ENCODE measurements around the gene MACROD1. TPM values are rescaled to one million over a fixed set of nuclear protein-coding genes. Genes with fewer than 3 reads are reported as not detected.

MACROD1 gene
- total and polyA plus RNA-seq, 2 experiments from 2014 or later = 21.2 to 403 TPM

DNA sequence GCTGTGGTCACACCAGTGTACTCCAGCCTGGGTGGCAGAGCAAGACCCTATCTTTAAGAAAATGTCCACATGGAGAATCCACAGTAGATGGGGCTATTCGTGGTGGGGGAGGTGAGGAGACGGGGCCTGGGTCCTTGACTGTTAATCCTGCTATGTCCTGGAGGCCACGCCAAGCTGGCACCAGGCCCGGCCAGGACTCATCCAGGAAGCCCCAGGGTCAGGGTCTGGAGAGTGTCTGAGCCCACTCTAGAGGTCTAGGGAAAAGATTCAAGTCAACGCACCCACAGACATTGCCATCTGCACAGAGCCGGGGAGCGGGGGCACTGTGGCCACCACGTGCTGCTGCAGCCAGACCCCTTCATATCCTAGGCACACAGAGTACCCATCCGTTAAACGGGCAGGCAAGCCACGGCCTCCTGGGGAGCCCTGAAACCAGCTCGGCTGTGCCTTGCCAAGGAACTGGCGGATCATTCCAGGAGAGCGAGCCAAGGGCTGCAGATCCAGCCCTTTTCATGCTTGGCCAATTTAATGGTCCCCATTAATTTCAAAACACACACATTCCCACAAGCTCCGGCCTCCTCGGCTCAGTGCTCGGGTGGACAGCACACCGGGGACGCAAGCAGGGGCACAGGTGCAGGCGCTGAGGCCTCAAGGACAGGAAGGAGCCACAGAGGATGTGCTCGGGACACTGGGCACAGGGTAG, 24.7 kb downstream of the MACROD1 start:
- Histone ChIP-seq H3K27me3 (replicated peaks; ENCODE audit: insufficient read depth) (no peaks in the 10 kb centered on the region), H3K4me2 (ENCODE audit: unreplicated experiment) (no peak overlapping the region), H3K9ac (no peak overlapping the region), H3K27ac (no peak overlapping the region), H4K20me1 (ENCODE audit: insufficient read depth) (no peaks in the 10 kb centered on the region), H3F3A (ENCODE audit: insufficient read depth) (no peaks in the 10 kb centered on the region), H3K4me3 (no peak overlapping the region), H3K4me1 (ENCODE audit: insufficient read depth) (no peaks in the 10 kb centered on the region), H3K9me3 (ENCODE audit: low read depth) (no peaks in the 10 kb centered on the region), H2AFZ (no peak overlapping the region), H3K36me3 (ENCODE audit: low read depth) (no peaks in the 10 kb centered on the region), H3K9me2 (ENCODE audit: insufficient read depth) (no peaks in the 10 kb centered on the region), H3K79me2 (ENCODE audit: insufficient read depth) (no peaks in the 10 kb centered on the region)
- TF ChIP-seq EZH2 (IDR thresholded peaks at IDR 0.05; ENCODE audit: insufficient read depth, poor library complexity, severe bottlenecking) (no peak), EZH2phosphoT487 (IDR thresholded peaks at IDR 0.05; ENCODE audit: insufficient read depth, low read depth) (no peak)
- WGBS, 2 experiments (ENCODE audit: low coverage in 1 of 2, low lambda C conversion rate in 2 of 2, missing lambda C conversion rate in 2 of 2) = 63 to 65% methylated on average over 21 of the region's 21 CpGs
- in situ Hi-C loops (cut with MboI) = loop anchor here (10.0 kb wide), 1 partner anchor 136 kb away; no protein-coding TSS in a partner anchor
- no peak for DNase-seq

GRCh38 chr11:64140082-64140481, 25.8 kb downstream of the MACROD1 start:
- no peak for TF ChIP-seq EZH2phosphoT487 (IDR thresholded peaks at IDR 0.05; ENCODE audit: insufficient read depth, low read depth)
- TF ChIP-seq EZH2 (IDR thresholded peaks at IDR 0.05; ENCODE audit: insufficient read depth, poor library complexity, severe bottlenecking) = no peak
- Histone ChIP-seq H3K9me2 (ENCODE audit: insufficient read depth) (no peaks in the 10 kb centered on the region), H3F3A (ENCODE audit: insufficient read depth) (no peaks in the 10 kb centered on the region), H4K20me1 (ENCODE audit: insufficient read depth) (no peaks in the 10 kb centered on the region), H3K27ac (no peak overlapping the region), H3K4me2 (ENCODE audit: unreplicated experiment) (no peak overlapping the region), H3K36me3 (ENCODE audit: low read depth) (no peaks in the 10 kb centered on the region), H3K27me3 (replicated peaks; ENCODE audit: insufficient read depth) (no peaks in the 10 kb centered on the region), H3K4me3 (no peak overlapping the region), H2AFZ (no peak overlapping the region), H3K9ac (no peak overlapping the region), H3K4me1 (ENCODE audit: insufficient read depth) (no peaks in the 10 kb centered on the region), H3K9me3 (ENCODE audit: low read depth) (no peaks in the 10 kb centered on the region), H3K79me2 (ENCODE audit: insufficient read depth) (no peaks in the 10 kb centered on the region)
- in situ Hi-C loops (cut with MboI) = loop anchor here (10.0 kb wide), 1 partner anchor 135 kb away; no protein-coding TSS in a partner anchor
- no peak for DNase-seq
- WGBS, 2 experiments (ENCODE audit: low coverage in 1 of 2, low lambda C conversion rate in 2 of 2, missing lambda C conversion rate in 2 of 2) = 94 to 95% methylated on average over 7 to 8 of the region's 8 CpGs

DNA sequence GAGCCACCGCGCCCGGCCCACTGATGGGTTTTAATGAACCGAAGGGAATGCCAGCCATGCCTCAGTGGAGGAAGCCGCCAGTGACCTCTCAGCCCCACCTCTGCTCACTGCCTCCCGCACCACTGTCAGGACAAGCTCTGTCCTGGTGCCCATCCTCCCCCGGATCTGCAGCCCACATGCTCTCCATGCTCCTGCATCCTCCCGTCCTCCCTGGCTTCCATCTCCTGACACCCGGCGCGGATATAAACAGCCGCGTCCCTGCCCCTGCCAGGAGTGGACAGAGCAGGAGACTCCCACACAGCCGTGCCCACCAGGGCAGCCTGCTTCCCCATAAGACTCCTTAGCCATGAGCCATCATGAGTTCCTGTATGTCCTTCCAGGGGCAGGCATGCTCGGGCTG, 26.9 kb downstream of the MACROD1 start:
- Histone ChIP-seq H3K9me3 (ENCODE audit: low read depth) (no peaks in the 10 kb centered on the region), H4K20me1 (ENCODE audit: insufficient read depth) (no peaks in the 10 kb centered on the region), H3K27me3 (replicated peaks; ENCODE audit: insufficient read depth) (no peaks in the 10 kb centered on the region), H3K9ac (no peak overlapping the region), H3K27ac (no peak overlapping the region), H3K79me2 (ENCODE audit: insufficient read depth) (no peaks in the 10 kb centered on the region), H3F3A (ENCODE audit: insufficient read depth) (no peaks in the 10 kb centered on the region), H3K4me2 (ENCODE audit: unreplicated experiment) (no peak overlapping the region), H3K36me3 (ENCODE audit: low read depth) (no peaks in the 10 kb centered on the region), H3K4me3 (no peak overlapping the region), H3K9me2 (ENCODE audit: insufficient read depth) (no peaks in the 10 kb centered on the region), H2AFZ (no peak overlapping the region), H3K4me1 (ENCODE audit: insufficient read depth) (no peaks in the 10 kb centered on the region)
- DNase-seq = no peak
- 86 to 91% methylated on average over 15 of the region's 15 CpGs for WGBS, 2 experiments (ENCODE audit: low coverage in 1 of 2, low lambda C conversion rate in 2 of 2, missing lambda C conversion rate in 2 of 2)
- in situ Hi-C loops (cut with MboI) = no loop called here
- TF ChIP-seq EZH2phosphoT487 (IDR thresholded peaks at IDR 0.05; ENCODE audit: insufficient read depth, low read depth) = no peak
- TF ChIP-seq EZH2 (IDR thresholded peaks at IDR 0.05; ENCODE audit: insufficient read depth, poor library complexity, severe bottlenecking) = no peak

DNA sequence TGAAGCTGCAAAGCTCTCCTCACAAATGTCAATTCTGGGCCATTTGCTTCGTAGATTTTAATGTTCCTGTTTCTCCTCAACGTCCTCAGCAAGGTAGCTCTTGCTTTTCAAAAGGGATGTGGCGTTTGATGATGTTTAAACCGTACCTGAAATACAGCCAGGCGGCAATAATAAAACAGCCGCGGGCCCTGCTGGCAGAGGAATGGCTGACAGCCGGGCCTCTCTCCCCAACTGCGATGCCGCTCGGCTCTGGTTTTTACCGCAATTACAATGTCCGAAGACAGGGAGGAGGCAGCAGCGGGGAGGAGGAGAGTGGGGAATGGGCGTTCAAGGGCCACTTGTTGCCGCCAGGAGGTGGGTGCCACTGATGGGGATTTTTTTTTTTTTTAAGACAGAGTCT, 27.5 kb downstream of the MACROD1 start:
- Histone ChIP-seq H4K20me1 (ENCODE audit: insufficient read depth) (no peaks in the 10 kb centered on the region), H3K4me3 (no peak overlapping the region), H3K27ac (no peak overlapping the region), H2AFZ (no peak overlapping the region), H3K27me3 (replicated peaks; ENCODE audit: insufficient read depth) (no peaks in the 10 kb centered on the region), H3K4me1 (ENCODE audit: insufficient read depth) (no peaks in the 10 kb centered on the region), H3K4me2 (ENCODE audit: unreplicated experiment) (no peak overlapping the region), H3K36me3 (ENCODE audit: low read depth) (no peaks in the 10 kb centered on the region), H3K79me2 (ENCODE audit: insufficient read depth) (no peaks in the 10 kb centered on the region), H3F3A (ENCODE audit: insufficient read depth) (no peaks in the 10 kb centered on the region), H3K9me2 (ENCODE audit: insufficient read depth) (no peaks in the 10 kb centered on the region), H3K9ac (no peak overlapping the region), H3K9me3 (ENCODE audit: low read depth) (no peaks in the 10 kb centered on the region)
- in situ Hi-C loops (cut with MboI) = no loop called here
- 83 to 85% methylated on average over 16 of the region's 16 CpGs for WGBS, 2 experiments (ENCODE audit: low coverage in 1 of 2, low lambda C conversion rate in 2 of 2, missing lambda C conversion rate in 2 of 2)
- no peak for TF ChIP-seq EZH2 (IDR thresholded peaks at IDR 0.05; ENCODE audit: insufficient read depth, poor library complexity, severe bottlenecking)
- TF ChIP-seq EZH2phosphoT487 (IDR thresholded peaks at IDR 0.05; ENCODE audit: insufficient read depth, low read depth) = no peak
- no peak for DNase-seq

All from GM23248 (cell line).